ENCODE measurements around the gene PCDHGA9.
"Not testable (repeated sequence)": the region's sequence is repeated elsewhere in the genome, so short reads cannot be mapped to it uniquely, and the experiment has no call there.

Gene PCDHGA9

DNA sequence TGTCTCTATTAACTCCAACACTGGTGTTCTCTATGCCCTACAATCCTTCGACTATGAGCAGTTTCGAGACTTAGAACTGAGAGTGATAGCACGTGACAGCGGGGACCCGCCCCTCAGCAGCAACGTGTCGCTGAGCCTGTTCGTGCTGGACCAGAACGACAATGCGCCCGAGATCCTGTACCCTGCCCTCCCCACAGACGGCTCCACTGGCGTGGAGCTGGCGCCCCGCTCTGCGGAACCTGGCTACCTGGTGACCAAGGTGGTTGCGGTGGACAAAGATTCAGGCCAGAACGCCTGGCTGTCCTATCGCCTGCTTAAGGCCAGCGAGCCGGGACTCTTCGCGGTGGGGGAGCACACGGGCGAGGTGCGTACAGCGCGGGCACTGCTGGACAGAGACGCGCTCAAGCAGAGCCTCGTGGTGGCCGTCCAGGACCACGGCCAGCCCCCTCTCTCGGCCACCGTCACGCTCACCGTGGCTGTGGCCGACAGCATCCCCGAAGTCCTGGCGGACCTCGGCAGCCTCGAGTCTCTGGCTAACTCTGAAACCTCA lies 20.2 kb downstream of the PCDHGA9 start:
- Histone ChIP-seq H3K9ac (ENCODE audit: low read depth, low read length) (no peak overlapping the region), H3K27me3 (ENCODE audit: control insufficient read depth, insufficient read depth, low read length) (no peaks in the 10 kb centered on the region), H3K4me3 (ENCODE audit: low read length) (no peak overlapping the region), H3K9me3 (replicated peaks; ENCODE audit: low read length) (peaks cover 53% of the 10 kb centered on the region), H3K36me3 (ENCODE audit: insufficient read depth, low read length) (no peaks in the 10 kb centered on the region), H3K4me1 (ENCODE audit: control insufficient read depth, insufficient read depth, low read length) (no peaks in the 10 kb centered on the region), H3K4me2 (ENCODE audit: low read length) (no peak overlapping the region)

- Histone ChIP-seq H3K9me3 (replicated peaks; ENCODE audit: low read length) (peaks cover 40% of the 10 kb centered on the region), H3K4me2 (ENCODE audit: low read length) (no peak overlapping the region), H3K4me1 (ENCODE audit: control insufficient read depth, insufficient read depth, low read length) (no peaks in the 10 kb centered on the region), H3K36me3 (ENCODE audit: insufficient read depth, low read length) (peaks cover 3% of the 10 kb centered on the region), H3K9ac (ENCODE audit: low read depth, low read length) (no peak overlapping the region), H3K4me3 (ENCODE audit: low read length) (no peak overlapping the region), H3K27me3 (ENCODE audit: control insufficient read depth, insufficient read depth, low read length) (no peaks in the 10 kb centered on the region)
Observed at GRCh38 chr5:141427783-141428426, 25.3 kb downstream of the PCDHGA9 start.

- Histone ChIP-seq H3K36me3 (ENCODE audit: insufficient read depth, low read length) (peaks cover 3% of the 10 kb centered on the region), H3K9me3 (replicated peaks; ENCODE audit: low read length) (peaks cover 34% of the 10 kb centered on the region), H3K4me2 (ENCODE audit: low read length) (peak within 1 kb of the TSS; percentile 74), H3K27me3 (ENCODE audit: control insufficient read depth, insufficient read depth, low read length) (no peaks in the 10 kb centered on the region), H3K4me1 (ENCODE audit: control insufficient read depth, insufficient read depth, low read length) (no peaks in the 10 kb centered on the region), H3K4me3 (ENCODE audit: low read length) (peak within 1 kb of the TSS; percentile 52), H3K9ac (ENCODE audit: low read depth, low read length) (no peak within 1 kb of the TSS)
Observed at GRCh38 chr5:141430332-141431113, 27.9 kb downstream of the PCDHGA9 start, which contains the start of gene PCDHGA12. Gene PCDHGA12, plus strand, starts transcription at chr5:141430507. Its CDS starts 253 bp downstream, at chr5:141430760.

DNA sequence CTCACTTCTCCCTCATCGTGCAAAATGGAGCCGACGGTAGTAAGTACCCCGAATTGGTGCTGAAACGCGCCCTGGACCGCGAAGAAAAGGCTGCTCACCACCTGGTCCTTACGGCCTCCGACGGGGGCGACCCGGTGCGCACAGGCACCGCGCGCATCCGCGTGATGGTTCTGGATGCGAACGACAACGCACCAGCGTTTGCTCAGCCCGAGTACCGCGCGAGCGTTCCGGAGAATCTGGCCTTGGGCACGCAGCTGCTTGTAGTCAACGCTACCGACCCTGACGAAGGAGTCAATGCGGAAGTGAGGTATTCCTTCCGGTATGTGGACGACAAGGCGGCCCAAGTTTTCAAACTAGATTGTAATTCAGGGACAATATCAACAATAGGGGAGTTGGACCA lies 28.7 kb downstream of the PCDHGA9 start:
- Histone ChIP-seq H3K27me3 (ENCODE audit: control insufficient read depth, insufficient read depth, low read length) (no peaks in the 10 kb centered on the region), H3K4me3 (ENCODE audit: low read length) (peak overlapping the region; percentile 52), H3K9ac (ENCODE audit: low read depth, low read length) (no peak overlapping the region), H3K4me1 (ENCODE audit: control insufficient read depth, insufficient read depth, low read length) (no peaks in the 10 kb centered on the region), H3K9me3 (replicated peaks; ENCODE audit: low read length) (peaks cover 34% of the 10 kb centered on the region), H3K4me2 (ENCODE audit: low read length) (peak overlapping the region; percentile 74), H3K36me3 (ENCODE audit: insufficient read depth, low read length) (peaks cover 3% of the 10 kb centered on the region)

- not testable (repeated sequence) for H3K27me3 ChIP-seq (ENCODE audit: control insufficient read depth, insufficient read depth, low read length); H3K4me2 ChIP-seq (ENCODE audit: low read length); H3K4me3 ChIP-seq (ENCODE audit: low read length); H3K4me1 ChIP-seq (ENCODE audit: control insufficient read depth, insufficient read depth, low read length); H3K9ac ChIP-seq (ENCODE audit: low read depth, low read length); H3K36me3 ChIP-seq (ENCODE audit: insufficient read depth, low read length)
- peaks cover 26% of the 10 kb centered on the region for H3K9me3 ChIP-seq (replicated peaks; ENCODE audit: low read length)
Observed at GRCh38 chr5:141432308-141432707, 29.7 kb downstream of the PCDHGA9 start.

GRCh38 chr5:141432726-141433125 lies 30.1 kb downstream of the PCDHGA9 start:
- not testable (repeated sequence) for H3K27me3 ChIP-seq (ENCODE audit: control insufficient read depth, insufficient read depth, low read length); H3K9ac ChIP-seq (ENCODE audit: low read depth, low read length); H3K36me3 ChIP-seq (ENCODE audit: insufficient read depth, low read length); H3K4me2 ChIP-seq (ENCODE audit: low read length); H3K4me1 ChIP-seq (ENCODE audit: control insufficient read depth, insufficient read depth, low read length); H3K4me3 ChIP-seq (ENCODE audit: low read length)
- peaks cover 22% of the 10 kb centered on the region for H3K9me3 ChIP-seq (replicated peaks; ENCODE audit: low read length)

DNA sequence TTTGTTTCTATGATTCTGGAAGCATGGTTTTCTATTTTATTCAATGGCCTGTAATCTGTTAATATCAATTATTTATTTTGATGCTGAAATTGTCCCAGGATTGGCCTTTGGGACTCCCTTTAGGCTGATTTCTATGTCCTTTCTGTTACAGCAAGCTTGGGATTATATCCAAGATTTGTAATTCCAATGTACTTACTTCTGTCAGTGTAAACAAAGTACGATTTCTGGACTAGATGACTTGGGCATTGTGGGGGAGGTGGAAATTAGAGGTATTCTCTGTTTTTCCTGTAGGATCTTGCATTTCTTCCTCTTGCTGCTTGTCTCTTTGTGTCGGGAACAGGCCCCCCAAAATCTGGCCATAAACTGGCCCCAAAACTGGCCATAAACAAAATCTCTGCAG lies 31.4 kb downstream of the PCDHGA9 start:
- no peak overlapping the region for H3K4me3 ChIP-seq (ENCODE audit: low read length)
- no peaks in the 10 kb centered on the region for H3K4me1 ChIP-seq (ENCODE audit: control insufficient read depth, insufficient read depth, low read length)
- peaks cover 3% of the 10 kb centered on the region for H3K36me3 ChIP-seq (ENCODE audit: insufficient read depth, low read length)
- H3K9ac ChIP-seq (ENCODE audit: low read depth, low read length), result no peak overlapping the region
- H3K9me3 ChIP-seq (replicated peaks; ENCODE audit: low read length), result peaks cover 15% of the 10 kb centered on the region
- no peaks in the 10 kb centered on the region for H3K27me3 ChIP-seq (ENCODE audit: control insufficient read depth, insufficient read depth, low read length)
- no peak overlapping the region for H3K4me2 ChIP-seq (ENCODE audit: low read length)

- Histone ChIP-seq H3K9ac (ENCODE audit: low read depth, low read length) (no peak overlapping the region), H3K4me2 (ENCODE audit: low read length) (no peak overlapping the region), H3K27me3 (ENCODE audit: control insufficient read depth, insufficient read depth, low read length) (no peaks in the 10 kb centered on the region), H3K4me1 (ENCODE audit: control insufficient read depth, insufficient read depth, low read length) (no peaks in the 10 kb centered on the region), H3K9me3 (replicated peaks; ENCODE audit: low read length) (peaks cover 5% of the 10 kb centered on the region), H3K36me3 (ENCODE audit: insufficient read depth, low read length) (no peaks in the 10 kb centered on the region), H3K4me3 (ENCODE audit: low read length) (no peak overlapping the region)
Observed at GRCh38 chr5:141437221-141437620, 34.6 kb downstream of the PCDHGA9 start.

DNA sequence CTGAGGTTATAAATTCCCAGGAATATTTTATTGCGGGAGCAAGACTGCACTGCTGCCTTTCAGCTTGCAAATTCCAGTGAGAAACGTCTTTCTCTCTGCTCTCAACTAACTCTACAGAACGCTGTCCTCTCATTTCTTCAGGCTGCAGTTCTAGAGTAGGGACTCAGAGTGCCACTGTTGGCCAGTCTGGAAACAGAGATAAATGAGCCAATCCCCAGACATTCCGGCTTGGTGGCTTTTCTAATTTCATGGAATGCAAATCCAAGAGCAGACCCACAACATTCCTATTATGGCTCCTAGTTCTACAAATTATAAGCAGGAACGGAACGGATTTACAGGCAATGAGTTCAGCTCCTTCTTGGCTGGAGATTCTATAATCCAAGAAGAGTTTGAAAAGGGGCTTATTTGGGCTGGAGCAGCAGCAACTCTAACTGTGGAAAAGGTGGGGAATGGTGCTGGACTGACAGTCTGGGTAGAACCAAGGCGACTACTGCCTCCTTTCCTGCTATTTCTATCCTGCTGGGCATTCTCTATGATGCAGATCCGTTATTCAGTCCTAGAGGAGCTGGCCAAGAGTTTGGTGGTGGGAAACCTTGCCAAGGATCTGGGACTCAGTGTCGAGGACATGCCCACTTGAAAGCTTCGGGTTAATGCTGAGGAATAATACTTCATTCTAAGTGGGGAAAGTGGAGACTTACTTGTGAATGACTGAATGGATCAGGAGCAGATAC lies 37.0 kb downstream of the PCDHGA9 start:
- Histone ChIP-seq H3K4me3 (ENCODE audit: low read length) (no peak overlapping the region), H3K36me3 (ENCODE audit: insufficient read depth, low read length) (no peaks in the 10 kb centered on the region), H3K27me3 (ENCODE audit: control insufficient read depth, insufficient read depth, low read length) (no peaks in the 10 kb centered on the region), H3K9ac (ENCODE audit: low read depth, low read length) (no peak overlapping the region), H3K9me3 (replicated peaks; ENCODE audit: low read length) (peaks cover 5% of the 10 kb centered on the region), H3K4me2 (ENCODE audit: low read length) (no peak overlapping the region), H3K4me1 (ENCODE audit: control insufficient read depth, insufficient read depth, low read length) (no peaks in the 10 kb centered on the region)

DNA sequence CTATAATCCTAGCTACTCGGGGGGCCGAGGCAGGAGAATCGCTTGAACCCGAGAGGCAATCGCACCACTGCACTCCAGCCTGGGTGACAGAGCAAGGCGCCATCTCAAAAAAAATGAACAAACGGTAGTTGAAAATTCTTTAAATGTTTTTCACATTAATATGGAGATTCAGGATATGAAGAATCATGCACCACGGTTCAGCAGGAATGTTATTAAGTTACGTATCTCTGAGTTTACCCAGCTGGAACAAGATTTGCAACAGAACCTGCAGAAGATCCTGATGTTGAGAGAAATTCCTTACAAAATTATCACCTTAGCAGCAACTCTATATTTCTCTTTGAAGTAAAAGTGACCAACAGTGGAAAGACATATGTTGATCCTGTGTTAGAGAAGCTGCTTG lies 37.8 kb downstream of the PCDHGA9 start:
- H3K9ac ChIP-seq (ENCODE audit: low read depth, low read length), result no peak overlapping the region
- H3K36me3 ChIP-seq (ENCODE audit: insufficient read depth, low read length), result no peaks in the 10 kb centered on the region
- H3K9me3 ChIP-seq (replicated peaks; ENCODE audit: low read length), result peaks cover 5% of the 10 kb centered on the region
- no peaks in the 10 kb centered on the region for H3K27me3 ChIP-seq (ENCODE audit: control insufficient read depth, insufficient read depth, low read length)
- no peak overlapping the region for H3K4me2 ChIP-seq (ENCODE audit: low read length)
- no peak overlapping the region for H3K4me3 ChIP-seq (ENCODE audit: low read length)
- no peaks in the 10 kb centered on the region for H3K4me1 ChIP-seq (ENCODE audit: control insufficient read depth, insufficient read depth, low read length)

DNA sequence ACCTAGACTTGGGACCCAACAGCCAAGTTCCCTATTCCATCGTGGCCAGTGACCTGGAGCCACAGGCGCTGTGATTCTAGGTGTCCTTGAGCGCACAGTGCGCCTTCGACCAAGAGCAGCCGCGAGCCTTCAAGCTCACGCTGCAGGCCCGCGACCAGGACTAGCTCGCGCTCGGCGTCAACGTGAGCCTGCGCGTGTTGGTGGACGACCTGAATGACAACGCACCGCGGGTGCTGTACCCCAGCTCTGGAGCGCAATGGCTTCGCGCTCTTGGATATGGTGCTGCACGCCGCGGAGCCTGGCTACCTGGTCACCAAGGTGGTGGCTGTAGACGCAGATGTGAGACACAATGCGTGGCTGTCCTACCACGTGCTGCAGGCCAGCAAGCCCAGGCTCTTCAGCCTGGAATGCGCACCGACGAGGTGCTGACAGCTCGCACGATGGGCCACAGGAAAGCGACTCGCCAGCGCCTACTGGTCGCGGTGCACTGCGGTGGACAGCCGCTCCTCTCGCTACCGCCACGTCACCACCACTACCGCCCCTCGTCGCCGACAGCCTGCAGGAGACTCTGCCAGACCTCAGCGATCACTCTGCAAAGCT lies 39.1 kb downstream of the PCDHGA9 start:
- H3K9ac ChIP-seq (ENCODE audit: low read depth, low read length), result no peak overlapping the region
- peaks cover 5% of the 10 kb centered on the region for H3K9me3 ChIP-seq (replicated peaks; ENCODE audit: low read length)
- no peak overlapping the region for H3K4me2 ChIP-seq (ENCODE audit: low read length)
- H3K4me3 ChIP-seq (ENCODE audit: low read length), result no peak overlapping the region
- H3K36me3 ChIP-seq (ENCODE audit: insufficient read depth, low read length), result no peaks in the 10 kb centered on the region
- H3K4me1 ChIP-seq (ENCODE audit: control insufficient read depth, insufficient read depth, low read length), result no peaks in the 10 kb centered on the region
- H3K27me3 ChIP-seq (ENCODE audit: control insufficient read depth, insufficient read depth, low read length), result no peaks in the 10 kb centered on the region

Data from skeletal muscle satellite cell (primary cell).